HG03066 (cell line): ENCODE data around the gene COIL.
"Not testable (repeated sequence)": the region's sequence is repeated elsewhere in the genome, so short reads cannot be mapped to it uniquely, and the experiment has no call there.

Source experiments
- ATAC-seq: cut with Tn5 transposase; IDR thresholded peaks from one replicate; pipeline ENCODE4 v1.9.1; 2021; ENCODE audit warnings: low read depth; ENCODE audit not compliant: unreplicated experiment

COIL gene

DNA sequence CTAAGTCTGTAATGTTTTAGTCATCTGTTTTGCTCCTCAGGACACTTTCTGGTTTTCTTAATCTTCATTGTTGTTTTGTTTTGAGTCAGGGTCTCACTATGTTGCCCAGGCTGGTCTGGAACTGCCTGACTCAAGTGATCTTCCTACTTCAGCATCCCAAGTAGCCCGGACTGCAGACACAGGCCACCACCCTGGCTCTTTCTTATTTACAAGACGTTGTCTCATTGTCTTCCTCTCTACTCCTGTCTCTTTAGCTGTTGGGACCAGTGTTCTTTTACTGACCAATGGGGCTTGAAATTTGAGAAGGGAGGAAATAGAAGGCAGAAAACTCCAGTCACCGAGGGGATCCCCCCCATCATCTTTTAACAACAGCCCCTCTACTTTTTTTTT lies 18.2 kb upstream of the COIL start:
- ATAC-seq = no peak

DNA sequence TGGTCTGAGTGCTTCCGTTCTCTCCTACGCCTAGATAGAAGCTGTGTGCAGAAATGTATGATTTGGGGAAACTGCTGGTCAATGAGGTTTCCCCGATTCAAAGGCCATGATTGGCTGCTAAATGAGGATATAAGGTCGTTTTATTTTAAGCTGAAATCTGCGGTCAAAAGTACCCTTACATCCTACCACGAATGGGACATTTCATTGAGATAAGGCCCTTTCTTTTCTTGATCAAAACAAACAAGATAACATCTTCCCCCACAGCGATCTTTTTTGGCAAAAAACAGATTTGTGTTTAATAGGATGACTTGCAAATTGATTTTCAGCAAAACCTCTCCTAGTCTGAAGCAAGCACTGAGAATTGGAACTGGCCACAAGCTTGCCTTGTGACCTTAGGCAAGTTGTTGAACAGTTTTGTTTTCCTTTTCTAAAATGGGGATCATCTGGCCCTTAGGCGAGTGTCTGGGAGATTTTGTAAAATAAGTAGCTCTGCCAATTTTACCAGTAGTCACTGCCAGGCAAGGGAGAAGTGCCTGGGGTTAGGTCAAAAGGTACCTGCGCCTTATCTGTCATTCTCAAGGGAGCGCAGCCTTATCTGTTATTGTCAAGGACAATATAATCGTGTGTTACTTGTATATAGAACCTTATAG lies 17.7 kb upstream of the COIL start:
- ATAC-seq = no peak

DNA sequence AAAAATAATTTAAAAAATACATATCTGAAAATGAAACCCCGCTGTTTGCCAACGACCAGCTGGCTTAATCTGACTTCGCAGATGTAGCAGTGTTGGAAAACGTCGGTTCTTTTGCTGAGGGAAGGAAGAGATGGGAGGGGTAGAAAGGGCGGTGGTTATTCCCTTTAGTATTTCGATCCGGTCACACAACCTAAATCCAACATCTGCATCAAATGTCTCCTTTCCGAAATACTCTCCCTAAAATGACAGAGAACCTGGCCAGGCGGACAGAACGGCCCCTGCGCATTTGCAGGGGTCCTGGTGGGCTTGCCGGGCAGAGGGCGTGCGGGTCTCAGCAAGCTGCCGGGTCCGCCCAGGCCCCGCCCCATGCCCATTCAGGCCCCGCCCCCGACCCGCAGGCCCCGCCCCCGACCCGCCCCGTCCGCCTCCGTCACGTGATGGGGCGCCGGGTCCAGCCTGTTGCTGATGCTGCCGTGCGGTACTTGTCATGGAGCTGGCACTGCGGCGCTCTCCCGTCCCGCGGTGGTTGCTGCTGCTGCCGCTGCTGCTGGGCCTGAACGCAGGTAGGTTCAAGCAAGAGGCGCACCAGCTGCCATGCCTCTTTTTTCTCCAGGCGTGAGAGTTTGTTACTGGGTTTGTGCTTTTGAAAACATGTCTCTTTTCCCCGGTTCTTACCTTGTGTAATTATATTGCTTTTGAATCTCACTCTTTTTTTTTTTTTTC lies 17.0 kb upstream of the COIL start, which contains the start of gene SCPEP1:
TSS of gene SCPEP1 (plus strand) at position 459 of the 723 bp plus-strand sequence. CDS start at position 488, 29 bp downstream.
- ATAC-seq = peak; percentile 71

DNA sequence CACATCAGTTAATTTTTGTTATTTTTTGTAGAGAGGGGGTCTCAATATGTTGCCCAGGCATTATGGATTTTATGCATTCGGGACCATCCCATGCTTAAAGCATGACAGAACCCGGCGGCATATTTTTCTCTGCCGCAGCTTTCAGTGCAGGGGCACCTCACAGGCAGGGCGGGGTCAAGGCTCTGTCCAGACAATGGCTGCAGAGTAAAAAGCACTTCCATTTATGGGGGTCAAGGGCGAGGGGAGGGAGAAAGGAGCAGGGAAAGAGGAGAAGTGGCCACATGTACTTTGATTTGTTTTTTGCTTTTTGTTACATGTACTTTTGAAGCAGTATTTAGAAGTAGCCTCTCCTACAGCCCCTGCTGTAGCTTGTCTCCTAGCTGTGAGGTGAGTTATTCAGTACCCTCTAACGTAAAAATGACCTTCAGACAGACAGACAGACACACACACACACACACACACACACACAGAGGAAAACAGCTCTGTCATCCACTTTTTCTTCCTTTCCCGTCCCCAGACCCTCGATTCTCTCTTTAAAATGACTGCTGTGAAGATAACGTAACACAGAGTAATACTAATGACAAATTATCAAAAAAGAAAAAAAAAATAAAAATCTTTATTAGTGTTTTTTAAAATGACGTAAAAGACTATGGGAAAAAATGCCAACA lies 16.2 kb upstream of the COIL start:
- no peak for ATAC-seq

DNA sequence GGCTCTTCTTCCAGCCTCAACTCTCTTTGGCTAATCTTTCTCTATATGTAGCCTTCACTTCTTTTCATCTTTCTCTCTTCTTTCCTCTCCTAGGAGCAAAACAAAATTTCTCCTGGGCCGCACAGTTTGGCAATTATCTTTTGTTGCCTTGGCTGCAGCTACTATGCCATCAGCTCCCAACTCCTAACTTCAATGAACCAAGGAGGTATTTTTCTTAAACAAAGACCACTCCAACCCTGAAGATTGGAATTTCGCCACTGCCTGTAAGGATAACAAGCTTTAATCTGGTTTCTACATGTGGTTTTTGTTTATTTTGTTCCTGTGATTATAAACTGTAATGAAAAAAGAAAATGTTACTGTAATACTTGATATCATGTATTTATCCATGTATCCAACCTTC lies 14.8 kb upstream of the COIL start:
- no peak for ATAC-seq

DNA sequence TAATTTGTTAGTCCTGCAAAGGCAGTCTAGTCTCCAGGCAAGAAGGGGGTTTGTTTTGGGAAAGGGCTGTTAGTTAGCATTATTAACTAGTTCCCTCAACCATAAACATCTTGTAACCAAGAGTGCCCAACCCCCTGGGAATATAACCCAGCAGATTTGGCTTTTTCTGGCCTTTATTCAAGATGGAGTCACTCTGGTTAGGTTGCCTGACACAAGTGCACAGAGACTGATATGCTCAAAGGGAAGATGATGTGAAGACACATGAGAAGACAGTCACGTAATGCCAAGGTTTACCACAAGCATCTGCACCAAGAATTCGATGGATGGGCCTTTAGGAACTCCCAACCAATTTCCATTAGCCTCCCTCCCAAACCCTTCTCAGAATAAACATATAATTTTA lies 13.2 kb upstream of the COIL start:
- ATAC-seq = no peak

DNA sequence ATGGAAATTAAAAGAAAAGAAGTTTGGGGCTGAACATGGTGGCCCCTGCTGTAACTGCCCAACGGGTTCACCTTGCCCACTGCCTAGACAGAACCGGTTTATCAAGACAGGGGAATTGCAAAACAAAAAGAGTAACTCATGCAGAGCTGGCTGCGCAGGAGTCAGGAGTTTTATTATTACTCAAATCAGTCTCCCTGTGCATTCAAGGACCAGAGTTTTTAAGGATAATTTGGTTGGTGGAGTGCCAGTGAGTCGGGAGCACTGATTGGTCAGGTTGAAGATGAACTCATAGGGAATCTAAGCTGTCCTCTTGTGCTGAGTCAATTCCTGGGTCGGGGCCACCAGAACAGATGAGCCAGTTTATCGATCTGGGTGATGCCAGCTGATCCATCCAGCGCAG lies 12.7 kb upstream of the COIL start:
- no peak for ATAC-seq

DNA sequence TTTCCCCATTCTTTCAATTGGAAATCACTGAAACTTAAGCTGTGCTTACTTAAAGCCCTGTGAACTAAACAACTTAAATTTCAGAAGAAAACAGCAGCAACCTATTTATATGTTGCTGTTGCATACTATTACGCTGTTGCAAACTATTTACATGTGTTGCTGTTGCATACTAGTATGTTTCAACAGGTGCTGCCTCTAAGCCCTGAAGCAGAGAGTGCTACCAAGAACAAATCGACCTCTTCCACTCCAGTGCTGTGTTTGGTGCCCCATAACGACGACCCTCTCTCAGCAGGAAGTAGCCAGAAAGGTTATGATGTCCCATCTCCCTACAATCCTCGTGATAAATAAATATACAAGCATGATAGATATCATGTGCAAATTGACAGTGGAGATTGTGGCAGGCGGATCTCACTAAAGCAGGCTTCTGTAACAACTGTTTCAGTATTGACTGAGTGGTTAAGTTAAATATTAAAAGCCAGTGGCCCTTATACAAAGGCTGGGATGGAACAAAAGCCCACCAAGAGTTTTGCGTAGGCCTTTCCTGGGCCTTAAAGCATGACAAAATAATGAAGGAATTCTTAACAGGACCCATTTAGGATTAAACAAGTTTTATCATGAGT lies 11.4 kb upstream of the COIL start:
- ATAC-seq = no peak

DNA sequence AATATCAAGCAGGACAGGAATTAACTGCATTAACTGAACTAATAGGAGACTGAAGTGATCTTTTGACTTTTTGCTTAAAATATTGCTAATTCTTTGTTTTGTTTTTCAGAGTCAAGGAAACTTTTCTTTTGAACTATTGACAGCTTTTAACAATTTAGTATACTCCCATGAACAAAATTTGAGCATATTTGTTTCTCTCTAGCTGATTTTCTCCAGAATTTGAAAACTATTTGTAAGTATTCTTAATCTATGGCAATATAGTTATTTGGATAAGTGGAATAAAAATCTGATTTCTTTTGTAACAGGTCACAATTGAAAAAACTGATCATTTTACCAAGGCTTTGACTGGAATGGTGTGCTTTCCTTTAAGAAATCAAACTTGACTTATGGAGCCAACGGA lies 10.1 kb upstream of the COIL start:
- ATAC-seq = no peak

DNA sequence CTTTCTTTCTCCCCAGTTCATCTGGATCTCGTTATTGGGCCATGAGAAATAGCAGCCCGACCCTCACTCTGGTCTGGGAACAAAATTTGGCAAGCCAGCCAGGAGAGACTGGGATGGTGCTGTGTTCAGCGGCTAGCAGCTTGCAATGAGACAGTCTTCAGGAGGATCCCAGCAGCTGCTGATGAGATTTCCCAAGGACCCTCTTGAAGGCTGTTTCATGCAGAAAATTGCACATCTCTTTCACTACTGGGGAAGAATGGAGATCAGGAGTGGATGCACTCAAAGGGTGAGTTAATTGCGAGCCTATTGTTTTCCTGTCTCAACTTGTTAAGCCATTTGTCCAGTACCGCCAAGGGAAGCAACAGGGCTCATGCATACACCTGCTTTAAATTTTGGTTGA lies 5.5 kb upstream of the COIL start:
- ATAC-seq = no peak

DNA sequence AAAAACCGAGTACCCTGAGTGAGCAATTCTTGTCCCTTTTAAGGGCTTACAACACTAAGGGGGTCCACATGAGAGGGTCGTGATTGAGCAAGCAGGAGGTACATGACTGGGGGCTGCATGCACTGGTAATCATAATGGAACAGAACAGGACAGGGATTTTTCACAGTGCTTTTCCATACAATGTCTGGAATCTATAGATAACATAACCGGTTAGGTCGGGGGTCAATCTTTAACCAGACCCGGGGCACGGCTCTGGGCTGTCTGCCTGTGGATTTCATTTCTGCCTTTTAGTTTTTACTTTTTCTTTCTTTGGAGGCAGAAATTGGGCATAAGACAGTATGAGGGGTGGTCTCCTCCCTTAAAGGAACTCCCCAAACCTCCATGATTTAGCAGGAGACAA lies 4.8 kb upstream of the COIL start:
- not testable (repeated sequence) for ATAC-seq

DNA sequence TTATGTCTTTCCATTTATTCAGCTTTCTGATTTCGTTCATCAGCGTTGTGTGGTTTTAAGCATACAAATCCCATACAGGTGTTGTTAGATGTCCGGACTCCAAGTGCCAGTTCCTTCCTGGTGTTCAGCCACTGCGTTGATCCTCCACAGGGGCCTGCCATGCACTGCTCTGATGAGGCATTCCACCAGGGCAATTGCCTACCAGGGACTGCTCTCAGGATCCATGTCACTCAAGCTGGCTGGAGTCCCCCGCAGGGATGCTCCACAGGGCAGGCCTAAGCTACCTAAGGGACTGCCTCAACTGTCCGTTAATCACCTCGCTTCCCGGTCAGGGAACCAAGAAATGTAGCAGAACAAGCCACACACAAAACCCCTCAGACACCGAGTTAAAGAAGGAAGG lies 4.4 kb upstream of the COIL start:
- not testable (repeated sequence) for ATAC-seq

DNA sequence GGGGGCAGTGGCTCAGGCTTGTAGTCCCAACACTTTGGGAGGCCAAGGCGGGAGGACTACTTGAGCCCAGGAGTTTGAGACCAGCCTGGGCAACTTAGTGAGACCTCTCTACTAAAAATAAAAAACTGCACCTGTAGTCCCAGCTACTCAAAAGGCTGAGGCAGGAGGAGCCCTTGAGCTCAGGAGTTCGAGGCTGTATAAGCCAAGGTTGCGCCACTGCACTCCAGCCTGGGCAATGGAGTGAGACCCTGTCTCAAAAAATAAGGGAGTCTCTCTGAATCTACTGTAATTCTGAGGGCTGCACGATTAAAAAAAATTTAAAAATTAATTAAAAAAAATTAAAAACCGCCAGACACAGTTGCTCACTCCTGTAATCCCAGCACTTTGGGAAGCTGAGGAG lies 3.9 kb downstream of the COIL start:
- no peak for ATAC-seq

DNA sequence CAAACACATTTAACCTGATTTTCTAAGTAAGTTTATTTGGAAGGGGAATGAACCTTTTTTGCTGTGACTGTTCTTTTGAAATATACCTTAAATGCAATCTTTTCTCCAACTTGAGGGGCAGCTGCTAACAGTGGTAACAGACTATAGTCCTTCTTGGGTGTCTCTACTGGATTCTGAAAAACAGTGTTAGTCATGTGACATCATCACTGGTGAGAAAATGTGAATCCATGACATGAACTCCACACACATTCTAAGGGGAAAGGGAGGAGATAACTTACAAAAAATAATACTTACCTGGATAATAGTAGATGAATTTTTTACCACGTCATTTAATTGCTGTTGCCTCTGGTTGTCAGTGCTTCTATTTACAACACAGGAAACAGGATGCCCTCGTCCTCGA lies 11.3 kb downstream of the COIL start:
- ATAC-seq = no peak

DNA sequence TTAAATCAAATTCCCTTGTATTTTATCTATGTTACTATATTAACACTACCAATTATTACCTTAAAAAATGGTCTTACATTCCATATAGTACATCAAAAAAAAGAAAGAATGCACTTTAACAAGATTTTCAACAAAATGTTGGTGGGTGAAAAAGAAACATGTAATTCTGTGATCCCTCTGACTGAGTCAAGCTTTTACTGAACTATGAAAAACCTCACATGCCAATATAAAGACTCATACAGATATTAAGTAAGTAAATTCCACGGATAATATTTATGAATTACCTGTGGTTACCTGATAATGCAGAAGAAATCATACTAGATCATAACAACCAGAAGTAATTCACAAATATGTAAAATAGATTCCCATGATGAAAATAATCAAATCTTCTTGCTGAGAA lies 12.4 kb downstream of the COIL start:
- ATAC-seq = no peak

DNA sequence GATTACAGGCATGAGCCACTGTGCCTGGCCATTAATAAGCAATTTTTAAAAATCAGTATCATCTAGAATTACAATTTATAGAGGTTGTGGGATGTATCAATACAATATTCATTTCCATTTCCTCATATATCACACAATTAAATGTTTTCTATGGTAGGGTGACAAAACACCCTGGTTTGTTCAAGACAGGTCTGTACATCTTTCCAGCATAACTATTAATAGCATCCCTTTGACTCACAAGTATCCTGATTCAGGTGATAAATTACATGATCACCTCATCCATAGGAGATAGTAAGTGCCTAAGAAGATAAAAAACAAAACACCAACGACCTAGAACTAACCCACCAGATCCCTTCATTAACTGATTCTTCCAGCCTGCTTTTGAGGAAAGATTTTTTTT lies 13.1 kb downstream of the COIL start:
- ATAC-seq = no peak

DNA sequence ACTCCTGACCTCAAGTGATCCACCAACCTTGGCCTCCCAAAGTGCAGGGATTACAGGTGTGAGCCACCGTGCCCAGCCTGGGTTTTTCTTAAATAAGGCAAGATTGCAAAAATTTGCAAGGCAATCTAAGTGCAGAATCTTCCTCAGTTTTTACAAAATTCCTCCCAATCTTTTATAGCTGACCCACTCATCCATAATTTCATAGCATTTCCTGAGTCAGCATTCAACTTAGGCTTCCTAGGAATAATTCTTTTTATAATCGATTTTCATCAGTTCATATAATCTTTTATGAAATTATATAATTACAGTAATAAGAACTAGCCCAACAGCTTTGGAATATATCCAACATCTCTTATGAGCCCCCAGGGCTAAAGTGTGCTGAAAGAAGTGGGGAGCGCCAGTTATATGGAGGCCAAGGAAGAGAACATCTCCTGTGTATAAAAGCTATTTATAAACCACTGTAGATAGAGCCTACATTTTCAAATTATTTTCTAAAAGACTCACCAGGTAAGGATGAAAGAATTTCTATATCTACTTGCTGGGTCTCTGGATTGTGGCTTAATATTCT lies 14.8 kb downstream of the COIL start:
- no peak for ATAC-seq

DNA sequence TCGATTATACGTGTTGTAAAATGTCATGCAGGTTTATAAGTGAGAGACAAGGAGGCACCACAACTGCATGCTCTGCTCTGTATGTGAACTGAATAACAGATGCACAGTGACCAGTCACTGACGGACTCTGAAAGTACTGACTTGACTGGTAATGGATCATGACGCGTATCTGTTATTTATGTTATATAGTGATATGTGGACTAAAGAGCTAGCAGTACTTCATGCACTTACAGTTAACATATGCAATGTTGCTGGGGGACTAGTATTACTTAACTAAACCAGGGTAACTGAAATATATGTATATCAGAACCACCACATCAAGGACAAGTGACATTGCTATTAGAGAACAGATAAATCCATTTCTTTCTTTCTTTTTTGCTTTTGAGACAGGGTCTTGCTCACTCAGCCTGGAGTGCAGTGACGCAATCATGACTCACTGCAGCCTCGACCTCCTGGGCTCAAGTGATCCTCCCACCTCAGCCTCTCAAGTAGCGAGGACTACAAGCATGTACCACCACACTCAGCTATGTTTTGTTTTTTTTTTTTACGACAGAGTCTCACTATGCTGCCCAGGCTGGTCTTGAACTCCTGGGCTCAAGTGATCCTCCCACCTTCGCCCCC lies 17.2 kb downstream of the COIL start:
- ATAC-seq = no peak

DNA sequence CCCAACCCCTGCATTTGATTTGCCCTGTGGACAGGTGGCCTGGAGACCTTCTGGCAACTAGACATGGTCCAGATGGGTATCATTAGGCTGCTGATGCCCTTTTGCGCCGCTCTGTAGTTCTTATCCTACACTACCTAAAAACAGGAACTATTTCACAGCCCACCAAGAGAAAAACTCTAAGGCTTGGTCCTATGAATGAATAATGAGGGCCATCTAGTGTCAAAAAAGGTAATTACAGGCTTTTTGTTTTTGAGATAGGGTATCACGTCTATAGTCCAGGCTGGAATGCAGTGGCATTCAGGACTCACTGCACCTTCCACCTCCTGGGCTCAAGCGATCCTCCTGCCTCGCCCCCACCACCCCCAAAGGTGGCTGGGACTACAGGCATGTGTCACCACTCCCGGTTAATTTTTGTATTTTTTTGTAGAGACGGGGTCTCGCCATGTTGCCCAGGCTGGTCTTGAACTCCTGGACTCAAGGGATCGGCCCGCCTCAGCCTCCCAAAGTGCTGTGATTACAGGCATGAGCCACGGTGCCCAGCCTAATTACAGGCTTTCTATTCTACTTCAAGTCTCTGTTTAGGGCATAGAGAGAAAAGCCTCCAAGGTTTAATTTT lies 20.9 kb downstream of the COIL start:
- ATAC-seq = no peak

DNA sequence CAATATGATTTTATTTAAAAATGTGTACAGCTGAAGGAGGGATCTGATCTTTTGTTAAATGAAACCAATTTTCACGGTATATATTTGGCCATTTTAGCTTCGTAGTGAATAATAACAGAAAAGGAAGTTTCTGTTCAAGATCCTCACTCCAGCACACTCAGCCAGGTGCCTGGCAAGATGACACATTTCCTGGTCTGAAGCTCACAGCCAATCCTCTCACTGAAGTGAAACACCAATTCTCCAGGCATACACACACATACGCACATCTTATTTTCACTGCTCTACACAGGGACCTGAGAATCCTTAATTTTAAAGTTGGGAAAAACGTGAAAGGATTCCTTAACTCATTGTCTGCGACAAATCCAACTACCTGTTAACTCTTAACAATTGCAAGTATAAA lies 22.6 kb downstream of the COIL start:
- not testable (repeated sequence) for ATAC-seq
